ENCODE results near the gene ESYT1. TPM values are rescaled to one million over a fixed set of nuclear protein-coding genes. Genes with fewer than 3 reads are reported as not detected.

Gene ESYT1
- total RNA-seq, 1 donor from 2014 or later: 75.3 TPM

- Mint-ChIP-seq H3K9me3 (no peaks in the 10 kb centered on the region), H3K4me1 (peaks cover 40% of the 10 kb centered on the region), H3K36me3 (peaks cover 14% of the 10 kb centered on the region), H3K4me3 (peak overlapping the region; percentile 97), H3K27ac (no peak overlapping the region), H3K27me3 (ENCODE audit: insufficient read depth, low read depth) (peaks cover 19% of the 10 kb centered on the region)
- H3K27ac ChIP-seq: no peak overlapping the region
- H2AFZ ChIP-seq (replicated peaks): no peak overlapping the region
- no peak for DNase-seq (ENCODE audit: low spot score)
- TF ChIP-seq EZH2 (IDR thresholded peaks at IDR 0.05): no peak
- TF ChIP-seq CTCF (IDR thresholded peaks at IDR 0.05): no peak
- TF ChIP-seq EZH2phosphoT487 (IDR thresholded peaks at IDR 0.05): no peak
- H3K4me3 ChIP-seq: peak overlapping the region; percentile 68
- no peaks in the 10 kb centered on the region for H3K36me3 ChIP-seq
- peaks cover 19% of the 10 kb centered on the region for H3K4me1 ChIP-seq
- H3K4me2 ChIP-seq: peak overlapping the region; percentile 97
- no peaks in the 10 kb centered on the region for H3K27me3 ChIP-seq
- peaks cover 24% of the 10 kb centered on the region for H3K79me2 ChIP-seq (ENCODE audit: low read depth)
- H3K9me3 ChIP-seq (ENCODE audit: low read depth): no peaks in the 10 kb centered on the region
- peaks cover 42% of the 10 kb centered on the region for H3F3A ChIP-seq (ENCODE audit: low read depth)
- peaks cover 2% of the 10 kb centered on the region for H4K20me1 ChIP-seq (ENCODE audit: low read depth)
- H3K9ac ChIP-seq: no peak overlapping the region
Measured at GRCh38 chr12:56153678-56154065, 25.6 kb downstream of the ESYT1 start.

GRCh38 chr12:56154246-56154771 is 26.2 kb downstream of the ESYT1 start:
- H3K36me3 ChIP-seq: no peaks in the 10 kb centered on the region
- H3K9ac ChIP-seq: no peak overlapping the region
- H2AFZ ChIP-seq (replicated peaks): no peak overlapping the region
- Mint-ChIP-seq H3K36me3 (peaks cover 18% of the 10 kb centered on the region), H3K4me1 (peaks cover 46% of the 10 kb centered on the region), H3K27me3 (ENCODE audit: insufficient read depth, low read depth) (peaks cover 26% of the 10 kb centered on the region), H3K4me3 (peak overlapping the region; percentile 97), H3K9me3 (no peaks in the 10 kb centered on the region), H3K27ac (peak overlapping the region; percentile 44)
- H3K27ac ChIP-seq: no peak overlapping the region
- peaks cover 19% of the 10 kb centered on the region for H3K4me1 ChIP-seq
- no peaks in the 10 kb centered on the region for H3K9me3 ChIP-seq (ENCODE audit: low read depth)
- TF ChIP-seq EZH2 (IDR thresholded peaks at IDR 0.05) (no peak), EZH2phosphoT487 (IDR thresholded peaks at IDR 0.05) (no peak), CTCF (IDR thresholded peaks at IDR 0.05) (no peak)
- H3K4me3 ChIP-seq: no peak overlapping the region
- H3F3A ChIP-seq (ENCODE audit: low read depth): peaks cover 48% of the 10 kb centered on the region
- peak overlapping the region; percentile 97 for H3K4me2 ChIP-seq
- no peaks in the 10 kb centered on the region for H3K27me3 ChIP-seq
- peaks cover 31% of the 10 kb centered on the region for H3K79me2 ChIP-seq (ENCODE audit: low read depth)
- DNase-seq (ENCODE audit: low spot score): no peak
- H4K20me1 ChIP-seq (ENCODE audit: low read depth): peaks cover 9% of the 10 kb centered on the region

- Histone ChIP-seq H3K27me3 (no peaks in the 10 kb centered on the region), H3K36me3 (no peaks in the 10 kb centered on the region), H2AFZ (replicated peaks) (no peak overlapping the region), H3K27ac (no peak overlapping the region), H3K9ac (no peak overlapping the region), H3K4me2 (no peak overlapping the region), H3K4me1 (peaks cover 23% of the 10 kb centered on the region), H3K9me3 (ENCODE audit: low read depth) (no peaks in the 10 kb centered on the region), H4K20me1 (ENCODE audit: low read depth) (peaks cover 14% of the 10 kb centered on the region), H3F3A (ENCODE audit: low read depth) (peaks cover 53% of the 10 kb centered on the region), H3K4me3 (no peak overlapping the region), H3K79me2 (ENCODE audit: low read depth) (peaks cover 36% of the 10 kb centered on the region)
- Mint-ChIP-seq H3K4me3 (peak overlapping the region; percentile 58), H3K4me1 (peaks cover 51% of the 10 kb centered on the region), H3K36me3 (peaks cover 23% of the 10 kb centered on the region), H3K27me3 (ENCODE audit: insufficient read depth, low read depth) (peaks cover 27% of the 10 kb centered on the region), H3K27ac (peak overlapping the region; percentile 70), H3K9me3 (no peaks in the 10 kb centered on the region)
- TF ChIP-seq EZH2 (IDR thresholded peaks at IDR 0.05) (no peak), EZH2phosphoT487 (IDR thresholded peaks at IDR 0.05) (no peak), CTCF (IDR thresholded peaks at IDR 0.05) (no peak)
- DNase-seq (ENCODE audit: low spot score): no peak
Measured at GRCh38 chr12:56154818-56155217, 26.8 kb downstream of the ESYT1 start.

Data from neural progenitor cell (in vitro differentiated cells).